KMS-11 (cell line): ENCODE data around the gene BMAL2.

Experiments
- H2AFZ ChIP-seq: fragments of 200-600 bp; sonication (generic); 2 replicates; pipeline ENCODE4 v1.6.1; 2016; ENCODE audit warnings: antibody characterized with exemption, mixed run types, low read depth
- H3K27ac ChIP-seq: fragments of 200-600 bp; sonication (generic); 2 replicates; pipeline ENCODE4 v1.6.1; 2016; ENCODE audit warnings: mild to moderate bottlenecking, mixed run types
- H3K27me3 ChIP-seq: fragments of 200-600 bp; sonication (generic); 2 replicates; pipeline ENCODE4 v1.6.1; 2017; ENCODE audit warnings: mild to moderate bottlenecking, low read depth, mixed run types, moderate library complexity; ENCODE audit not compliant: insufficient read depth
- H3K36me3 ChIP-seq: fragments of 200-600 bp; sonication (generic); 2 replicates; pipeline ENCODE4 v1.6.1; 2017; ENCODE audit warnings: mild to moderate bottlenecking, mixed run types; ENCODE audit not compliant: insufficient read depth
- H3K4me1 ChIP-seq: fragments of 200-600 bp; sonication (generic); 2 replicates; pipeline ENCODE4 v1.6.1; 2016; ENCODE audit warnings: mild to moderate bottlenecking, low read depth, mixed run types; ENCODE audit not compliant: poor library complexity, severe bottlenecking
- H3K4me2 ChIP-seq: fragments of 200-600 bp; sonication (generic); 2 replicates; pipeline ENCODE4 v1.7.0; 2016; ENCODE audit warnings: mild to moderate bottlenecking, mixed run types
- H3K4me3 ChIP-seq: fragments of 200-600 bp; sonication (generic); IDR thresholded peaks from 2 replicates; pipeline ENCODE4 v1.6.1; 2017; ENCODE audit warnings: low read depth, low read length, mixed read lengths; ENCODE audit not compliant: insufficient read depth
- H3K79me2 ChIP-seq: fragments of 200-600 bp; sonication (generic); 2 replicates; pipeline ENCODE4 v1.6.1; 2016; ENCODE audit warnings: low read depth, mixed run types; ENCODE audit not compliant: insufficient read depth
- H3K9ac ChIP-seq: fragments of 200-600 bp; sonication (generic); 2 replicates; pipeline ENCODE4 v1.6.1; 2016; ENCODE audit warnings: mild to moderate bottlenecking, mixed run types
- H4K20me1 ChIP-seq: fragments of 200-600 bp; sonication (generic); 2 replicates; pipeline ENCODE4 v1.6.1; 2016; ENCODE audit warnings: mild to moderate bottlenecking, mixed run types; ENCODE audit not compliant: insufficient read depth
- TF ChIP-seq, protein P1 (sequence below): fragments of 200-600 bp; sonication (generic); conservative IDR thresholded peaks from 2 replicates; pipeline ENCODE4 v1.6.1; 2017; ENCODE audit warnings: low read depth, mild to moderate bottlenecking, antibody characterized with exemption, low read length, moderate library complexity, mixed read lengths

BMAL2 gene

DNA sequence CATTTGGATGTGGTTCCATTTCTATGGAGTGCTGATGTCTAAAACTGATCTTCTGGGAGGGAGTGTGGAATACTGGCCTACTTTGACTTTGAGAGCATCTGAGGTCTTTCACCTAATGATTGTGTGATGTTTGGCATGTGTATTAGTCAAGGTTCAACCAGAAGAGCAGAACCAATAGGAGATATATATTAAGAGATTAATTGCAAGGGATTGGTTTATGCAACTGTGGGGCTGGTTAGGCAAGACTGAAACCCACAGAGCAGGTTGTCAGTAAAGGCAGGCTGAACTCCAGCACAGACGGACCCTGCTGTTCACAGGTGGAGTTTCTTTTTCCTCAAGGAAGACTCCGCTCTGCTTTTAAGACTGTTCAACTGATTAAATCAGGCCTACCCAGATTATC, 11.6 kb downstream of the BMAL2 start:
- Histone ChIP-seq H4K20me1 (no peaks in the 10 kb centered on the region), H3K79me2 (no peaks in the 10 kb centered on the region), H3K27ac (no peak overlapping the region), H3K4me3 (no peak overlapping the region), H3K36me3 (no peaks in the 10 kb centered on the region), H3K4me1 (peaks cover 15% of the 10 kb centered on the region), H3K4me2 (no peak overlapping the region), H3K9ac (no peak overlapping the region), H2AFZ (no peak overlapping the region), H3K27me3 (no peaks in the 10 kb centered on the region)
- TF ChIP-seq, protein P1, sequence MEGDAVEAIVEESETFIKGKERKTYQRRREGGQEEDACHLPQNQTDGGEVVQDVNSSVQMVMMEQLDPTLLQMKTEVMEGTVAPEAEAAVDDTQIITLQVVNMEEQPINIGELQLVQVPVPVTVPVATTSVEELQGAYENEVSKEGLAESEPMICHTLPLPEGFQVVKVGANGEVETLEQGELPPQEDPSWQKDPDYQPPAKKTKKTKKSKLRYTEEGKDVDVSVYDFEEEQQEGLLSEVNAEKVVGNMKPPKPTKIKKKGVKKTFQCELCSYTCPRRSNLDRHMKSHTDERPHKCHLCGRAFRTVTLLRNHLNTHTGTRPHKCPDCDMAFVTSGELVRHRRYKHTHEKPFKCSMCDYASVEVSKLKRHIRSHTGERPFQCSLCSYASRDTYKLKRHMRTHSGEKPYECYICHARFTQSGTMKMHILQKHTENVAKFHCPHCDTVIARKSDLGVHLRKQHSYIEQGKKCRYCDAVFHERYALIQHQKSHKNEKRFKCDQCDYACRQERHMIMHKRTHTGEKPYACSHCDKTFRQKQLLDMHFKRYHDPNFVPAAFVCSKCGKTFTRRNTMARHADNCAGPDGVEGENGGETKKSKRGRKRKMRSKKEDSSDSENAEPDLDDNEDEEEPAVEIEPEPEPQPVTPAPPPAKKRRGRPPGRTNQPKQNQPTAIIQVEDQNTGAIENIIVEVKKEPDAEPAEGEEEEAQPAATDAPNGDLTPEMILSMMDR, result no peak

DNA sequence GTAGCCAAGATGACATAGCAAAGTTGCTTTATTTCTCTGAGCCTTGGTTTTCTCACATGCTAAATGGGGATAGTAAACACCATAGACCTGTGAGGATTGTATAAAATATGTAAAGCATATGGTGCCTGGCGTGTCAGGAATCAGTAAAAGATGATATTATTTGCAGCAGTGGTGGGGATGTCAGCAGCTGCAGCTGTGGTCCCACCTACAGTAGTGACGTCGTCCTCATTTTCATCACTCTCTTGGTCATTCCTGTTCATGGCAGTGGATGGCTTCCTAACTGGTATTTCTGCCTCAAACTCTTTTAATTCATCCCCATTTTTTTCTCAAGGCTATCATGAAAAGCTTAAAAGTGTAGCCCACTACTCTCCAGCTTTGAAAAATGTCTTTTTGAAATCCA, 12.1 kb downstream of the BMAL2 start:
- no peak overlapping the region for H2AFZ ChIP-seq
- no peaks in the 10 kb centered on the region for H3K79me2 ChIP-seq
- no peaks in the 10 kb centered on the region for H3K27me3 ChIP-seq
- H3K9ac ChIP-seq, result no peak overlapping the region
- H3K4me1 ChIP-seq, result peaks cover 15% of the 10 kb centered on the region
- no peak overlapping the region for H3K4me2 ChIP-seq
- H3K27ac ChIP-seq, result no peak overlapping the region
- H3K4me3 ChIP-seq, result no peak overlapping the region
- H3K36me3 ChIP-seq, result no peaks in the 10 kb centered on the region
- TF ChIP-seq, protein P1, result no peak
- no peaks in the 10 kb centered on the region for H4K20me1 ChIP-seq

DNA sequence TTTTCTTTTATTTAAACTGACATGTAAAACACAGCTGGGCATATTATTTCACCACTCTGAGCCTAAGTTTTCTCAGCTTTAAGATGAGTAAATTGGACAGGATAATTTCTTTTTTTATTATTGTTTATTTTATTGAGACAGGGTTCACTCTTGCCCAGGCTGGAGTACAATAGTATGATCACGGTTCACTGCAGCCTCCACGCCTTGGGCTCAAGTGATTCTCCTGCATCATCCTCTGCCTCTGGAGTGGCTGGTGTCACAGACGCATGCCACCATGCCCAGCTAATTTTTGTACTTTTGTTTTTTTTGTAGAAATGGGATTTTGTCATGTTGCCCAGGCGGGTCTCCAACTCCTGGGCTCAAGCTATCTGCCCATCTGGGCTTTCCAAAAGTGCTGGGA, 12.7 kb downstream of the BMAL2 start:
- Histone ChIP-seq H3K4me1 (peaks cover 15% of the 10 kb centered on the region), H3K9ac (no peak overlapping the region), H3K4me2 (no peak overlapping the region), H2AFZ (no peak overlapping the region), H3K27ac (no peak overlapping the region), H3K36me3 (no peaks in the 10 kb centered on the region), H3K79me2 (no peaks in the 10 kb centered on the region), H3K4me3 (no peak overlapping the region), H4K20me1 (no peaks in the 10 kb centered on the region), H3K27me3 (no peaks in the 10 kb centered on the region)
- TF ChIP-seq, protein P1, result no peak

DNA sequence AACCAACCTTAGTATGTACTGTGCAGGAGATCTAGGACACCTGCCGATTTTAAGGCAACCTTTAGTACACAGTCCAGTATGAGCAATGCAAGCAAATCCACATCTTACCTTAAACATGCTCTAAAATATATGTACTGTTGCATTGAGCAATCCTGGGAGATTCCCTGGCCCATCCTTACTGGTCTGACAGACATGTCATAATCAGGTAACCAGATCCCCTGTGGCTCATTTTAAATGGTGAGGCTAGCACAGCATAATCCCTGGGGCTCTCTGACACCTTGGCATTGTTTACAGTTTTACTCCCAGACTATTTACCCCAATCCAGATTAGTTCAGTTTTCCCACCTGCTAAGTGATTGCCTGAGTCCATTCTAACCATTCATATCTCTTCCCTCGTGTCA, 15.1 kb downstream of the BMAL2 start:
- Histone ChIP-seq H3K27ac (no peak overlapping the region), H3K4me1 (peaks cover 15% of the 10 kb centered on the region), H3K27me3 (no peaks in the 10 kb centered on the region), H3K9ac (no peak overlapping the region), H3K4me3 (no peak overlapping the region), H3K79me2 (no peaks in the 10 kb centered on the region), H3K36me3 (no peaks in the 10 kb centered on the region), H3K4me2 (no peak overlapping the region), H4K20me1 (no peaks in the 10 kb centered on the region), H2AFZ (no peak overlapping the region)
- TF ChIP-seq, protein P1, result no peak

DNA sequence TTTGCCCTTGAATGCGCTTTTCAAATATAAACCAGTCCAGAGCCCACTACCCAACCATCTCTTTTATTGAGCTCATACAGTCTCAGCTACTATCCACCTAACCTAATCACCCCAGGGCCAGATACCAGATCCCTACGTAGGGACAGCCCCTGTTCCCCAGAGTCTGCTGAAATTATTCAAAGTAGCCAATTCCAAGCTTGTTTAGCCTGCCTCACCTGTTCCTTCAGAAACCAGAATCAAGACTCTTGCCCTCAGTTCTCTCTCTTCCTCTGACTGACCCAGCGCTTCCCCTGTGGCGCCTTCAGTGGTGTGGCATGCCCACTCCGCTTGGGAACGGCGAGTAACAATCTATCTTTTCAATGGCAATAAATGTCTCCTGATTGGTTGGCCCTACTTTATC, 18.8 kb downstream of the BMAL2 start:
- H3K4me1 ChIP-seq, result no peaks in the 10 kb centered on the region
- TF ChIP-seq, protein P1, result no peak
- no peaks in the 10 kb centered on the region for H3K36me3 ChIP-seq

More for the DNA sequence above, 18.8 kb downstream of the BMAL2 start:
- no peak overlapping the region for H3K9ac ChIP-seq
- H3K4me3 ChIP-seq, result no peak overlapping the region
- no peaks in the 10 kb centered on the region for H3K27me3 ChIP-seq
- H2AFZ ChIP-seq, result no peak overlapping the region
- H3K27ac ChIP-seq, result no peak overlapping the region
- H3K4me2 ChIP-seq, result no peak overlapping the region
- no peaks in the 10 kb centered on the region for H4K20me1 ChIP-seq
- no peaks in the 10 kb centered on the region for H3K79me2 ChIP-seq
